Measurements from ENCODE around the gene CC2D1A. TPM values are rescaled to one million over a fixed set of nuclear protein-coding genes. Genes with fewer than 3 reads are reported as not detected.
"Not testable (repeated sequence)": the region's sequence is repeated elsewhere in the genome, so short reads cannot be mapped to it uniquely, and the experiment has no call there.

Gene CC2D1A
- total RNA-seq, 1 donor from 2014 or later, result 35.2 TPM

GRCh38 chr19:13918726-13919411 lies 12.9 kb downstream of the CC2D1A start:
- H3K9me3 Mint-ChIP-seq (ENCODE audit: low read depth), result peaks cover 4% of the 10 kb centered on the region
- no peaks in the 10 kb centered on the region for H3K27me3 Mint-ChIP-seq (ENCODE audit: low read depth)
- no peak for TF ChIP-seq CTCF (IDR thresholded peaks at IDR 0.05)
- no peak for DNase-seq (ENCODE audit: low spot score)
- H3K36me3 Mint-ChIP-seq (ENCODE audit: low read depth), result peaks cover 36% of the 10 kb centered on the region
- no peaks in the 10 kb centered on the region for H3K4me1 Mint-ChIP-seq (ENCODE audit: low read depth)
- no peak overlapping the region for H3K4me3 Mint-ChIP-seq (ENCODE audit: unreplicated experiment)
- H3K27ac Mint-ChIP-seq (ENCODE audit: unreplicated experiment), result no peak overlapping the region

- no peak overlapping the region for H3K27ac Mint-ChIP-seq (ENCODE audit: unreplicated experiment)
- H3K4me1 Mint-ChIP-seq (ENCODE audit: low read depth), result no peaks in the 10 kb centered on the region
- H3K36me3 Mint-ChIP-seq (ENCODE audit: low read depth), result peaks cover 38% of the 10 kb centered on the region
- no peaks in the 10 kb centered on the region for H3K27me3 Mint-ChIP-seq (ENCODE audit: low read depth)
- H3K9me3 Mint-ChIP-seq (ENCODE audit: low read depth), result peaks cover 4% of the 10 kb centered on the region
- no peak for DNase-seq (ENCODE audit: low spot score)
- H3K4me3 Mint-ChIP-seq (ENCODE audit: unreplicated experiment), result no peak overlapping the region
- TF ChIP-seq CTCF (IDR thresholded peaks at IDR 0.05), result no peak
These were observed 14.5 kb downstream of the CC2D1A start for GRCh38 chr19:13920524-13920923.

GRCh38 chr19:13920940-13921747 lies 15.1 kb downstream of the CC2D1A start:
- DNase-seq (ENCODE audit: low spot score), result no peak
- Mint-ChIP-seq H3K4me1 (ENCODE audit: low read depth) (no peaks in the 10 kb centered on the region), H3K9me3 (ENCODE audit: low read depth) (peaks cover 4% of the 10 kb centered on the region), H3K4me3 (ENCODE audit: unreplicated experiment) (no peak overlapping the region), H3K36me3 (ENCODE audit: low read depth) (peaks cover 39% of the 10 kb centered on the region), H3K27me3 (ENCODE audit: low read depth) (no peaks in the 10 kb centered on the region), H3K27ac (ENCODE audit: unreplicated experiment) (no peak overlapping the region)
- no peak for TF ChIP-seq CTCF (IDR thresholded peaks at IDR 0.05)

- not testable (repeated sequence) for H3K9me3 Mint-ChIP-seq (ENCODE audit: low read depth); H3K27ac Mint-ChIP-seq (ENCODE audit: unreplicated experiment); H3K27me3 Mint-ChIP-seq (ENCODE audit: low read depth); H3K4me3 Mint-ChIP-seq (ENCODE audit: unreplicated experiment); DNase-seq (ENCODE audit: low spot score); H3K4me1 Mint-ChIP-seq (ENCODE audit: low read depth)
- peaks cover 46% of the 10 kb centered on the region for H3K36me3 Mint-ChIP-seq (ENCODE audit: low read depth)
These were observed 16.1 kb downstream of the CC2D1A start for GRCh38 chr19:13922118-13922517.

- Mint-ChIP-seq H3K27me3 (ENCODE audit: low read depth) (no peaks in the 10 kb centered on the region), H3K9me3 (ENCODE audit: low read depth) (peaks cover 4% of the 10 kb centered on the region), H3K4me3 (ENCODE audit: unreplicated experiment) (no peak overlapping the region), H3K36me3 (ENCODE audit: low read depth) (peaks cover 49% of the 10 kb centered on the region), H3K27ac (ENCODE audit: unreplicated experiment) (no peak overlapping the region), H3K4me1 (ENCODE audit: low read depth) (no peaks in the 10 kb centered on the region)
- no peak for TF ChIP-seq CTCF (IDR thresholded peaks at IDR 0.05)
- no peak for DNase-seq (ENCODE audit: low spot score)
These were observed 17.4 kb downstream of the CC2D1A start for GRCh38 chr19:13923194-13923987.
